Adrenal gland (tissue), 12 donors: ENCODE measurements around the gene SDK1. TPM values are rescaled to one million over a fixed set of nuclear protein-coding genes. Genes with fewer than 3 reads are reported as not detected.

ENCODE experiments used
- DNase-seq, 7 donors: peaks; one replicate each; pipeline ENCODE4 v3.0.0-alpha.2; 2019 to 2020
- H3K27ac ChIP-seq, 5 donors: fragments of 200-600 bp; sonication (generic) in 4 of 5; 1 replicate in 3 of 5; 2 replicates in 2 of 5; pipeline versions ENCODE4 v1.5.1 to v1.8.0; 2016 to 2020; ENCODE audit warnings: mild to moderate bottlenecking in 1 of 5
- H3K27me3 ChIP-seq: fragments of 200-600 bp; 2 replicates; pipeline ENCODE4 v1.8.0; 2021
- H3K36me3 ChIP-seq, 2 donors: fragments of 200-600 bp; replicated peaks in 1 of 2; 1 replicate in 1 of 2; 2 replicates in 1 of 2; pipeline versions ENCODE4 v1.5.1 to v1.8.0; 2018 to 2022
- H3K4me1 ChIP-seq, 2 donors: fragments of 200-600 bp; replicated peaks in 1 of 2; 1 replicate in 1 of 2; 2 replicates in 1 of 2; pipeline versions ENCODE4 v1.5.1 to v1.8.0; 2018 to 2021
- H3K4me3 ChIP-seq, 4 donors: fragments of 200-600 bp; sonication (generic) in 3 of 4; one replicate each; pipeline ENCODE4 v1.5.1; 2016 to 2018
- H3K9me3 ChIP-seq, 3 donors: fragments of 200-600 bp; sonication (generic) in 1 of 3; replicated peaks in 1 of 3; 1 replicate in 2 of 3; 2 replicates in 1 of 3; pipeline versions ENCODE4 v1.5.1 to v1.8.0; 2016 to 2021
- CTCF ChIP-seq, 6 experiments: fragments of 450-650 bp in 4 of 6; fragments of 200-600 bp in 2 of 6; sonication (generic) in 1 of 6; IDR thresholded peaks; 1 replicate in 5 of 6; 2 replicates in 1 of 6; pipeline versions ENCODE4 v1.5.1 to v1.8.0; 2016 to 2021; ENCODE audit warnings: antibody characterized with exemption in 6 of 6, mild to moderate bottlenecking in 2 of 6, moderate library complexity in 1 of 6
- POLR2A ChIP-seq, 2 donors: fragments of 450-650 bp; IDR thresholded peaks; one replicate each; pipeline ENCODE4 v1.6.1; 2017; ENCODE audit warnings: antibody characterized with exemption in 2 of 2, mild to moderate bottlenecking in 2 of 2, moderate library complexity in 1 of 2
- WGBS, 4 donors: extraction: QIAGEN DNeasy Blood & Tissue Kit in 2 of 4; methylation state at CpG; one replicate each; pipeline versions ENCODE4 v1.1.5 to v1.1.7; 2013 to 2017; 5-methylcytosine and 5-hydroxymethylcytosine counted together
- intact Hi-C, 2 donors: fragments of 100-400 bp; cut with DNase I; formaldehyde crosslinking; loops; one replicate each; pipeline versions ENCODE4 v1.14.1 to v1.15.0; 2022 to 2023
- polyA plus RNA-seq, 3 donors: library from polyadenylated mRNA; stranded (reverse); fragments of 200-250 nt in 2 of 3; fragments of 350-450 nt in 1 of 3; fragmentation: Illumina TruSeq in 1 of 3; extraction: RNeasy Lipid Tissue Mini Kit (QIAGEN cat#74804) in 1 of 3; gene quantifications; one replicate each; pipeline ENCODE4 v1.2.3, GENCODE V29; 2013 to 2014
- total RNA-seq, 9 donors: library from RNA; depleted of rRNA in 4 of 9; stranded (reverse); fragments of >200 nt in 4 of 9; fragments of 120-200 nt in 1 of 9; fragmentation: NEBNext Ultra II Directional in 1 of 9; extraction: Animal tissue kit (Norgen Biotek cat#: 25700) in 1 of 9; gene quantifications; one replicate each; pipeline versions ENCODE4 v1.1.0 to v1.2.4, GENCODE V29; 2013 to 2023
- donor health status: healthy with polysubstance abuse.
- donor health status: Bipolar disorder and iron deficiency.
- donor health status: DM: yes; HTN: yes; CAD: no.
- donor health status: DM: no; HTN: no; CAD: no.
- donor health status: DM: no; HTN: no; CAD: no.
- donor health status: DM: yes; HTN: yes; CAD: no.

Gene SDK1
- total and polyA plus RNA-seq, 12 donors, result 0.50 to 3.6 (median 1.5) TPM

DNA sequence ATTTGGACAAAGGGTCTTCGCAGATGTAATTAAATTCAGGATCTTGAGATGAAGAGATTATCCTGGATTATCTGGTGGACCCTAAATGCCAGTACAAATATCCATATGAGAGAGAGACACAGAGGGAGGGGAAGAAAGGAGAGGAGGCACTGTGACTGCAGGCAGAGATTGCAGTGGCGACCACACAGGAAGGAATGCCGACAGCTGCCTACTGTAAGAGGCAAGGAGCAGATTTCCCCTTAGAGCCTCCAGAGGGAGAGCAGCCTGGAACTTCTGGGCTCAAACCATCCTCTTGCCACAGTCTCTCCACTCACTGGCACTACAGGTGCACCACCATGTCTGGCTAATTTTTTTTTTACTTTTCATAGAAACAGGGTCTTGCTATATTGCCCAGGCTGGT, 152.3 kb downstream of the SDK1 start:
- Histone ChIP-seq H3K27me3 (no peaks in the 10 kb centered on the region), H3K4me3 (no peak overlapping the region), H3K27ac (no peak overlapping the region), H3K36me3 (no peaks in the 10 kb centered on the region), H3K9me3 (no peaks in the 10 kb centered on the region), H3K4me1 (no peaks in the 10 kb centered on the region)
- intact Hi-C loops, result no loop called here
- TF ChIP-seq CTCF (IDR thresholded peaks at IDR 0.05) (no peak), POLR2A (IDR thresholded peaks at IDR 0.05) (no peak)
- no peak for DNase-seq
- 76 to 80% (median 78%) methylated on average over 3 of the region's 3 CpGs for WGBS, 4 donors

DNA sequence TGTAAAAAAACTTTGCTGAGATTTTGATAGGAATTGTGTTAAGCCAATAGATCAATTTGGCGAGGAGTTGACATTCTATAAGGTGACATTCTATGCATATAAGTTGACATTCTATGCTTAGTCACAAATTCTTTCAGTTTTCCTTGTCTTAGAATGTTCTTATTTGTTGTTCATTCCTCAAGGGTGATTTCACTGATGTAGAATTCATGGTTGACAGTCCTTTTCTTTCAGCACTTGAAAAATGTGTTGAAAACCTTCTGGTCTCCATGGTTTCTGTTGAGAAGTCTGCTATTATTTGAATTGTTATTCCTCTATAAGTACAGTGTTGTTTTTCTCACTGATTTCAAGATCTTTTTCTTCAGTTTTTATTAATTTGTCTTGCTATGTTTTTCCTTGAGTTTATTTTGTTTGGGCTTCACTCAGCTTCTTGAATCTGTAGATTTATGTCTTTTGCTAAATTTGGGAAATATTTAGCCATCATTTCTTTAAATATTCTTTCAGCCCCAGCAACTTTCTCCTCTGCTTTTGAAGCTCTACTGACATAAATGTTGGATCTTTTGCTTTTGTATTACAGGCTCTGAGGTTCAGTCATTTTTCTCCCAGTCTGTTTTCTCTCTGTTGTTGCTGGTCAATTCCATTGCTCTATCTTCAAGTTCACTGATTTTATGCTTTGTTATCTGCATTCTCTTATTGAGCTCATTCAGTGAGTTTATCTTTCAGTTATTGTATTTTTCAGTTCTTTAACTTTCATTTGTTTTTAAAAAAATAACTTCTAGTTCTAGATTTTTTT, 154.9 kb downstream of the SDK1 start:
- Histone ChIP-seq H3K4me1 (no peaks in the 10 kb centered on the region), H3K9me3 (no peaks in the 10 kb centered on the region), H3K36me3 (no peaks in the 10 kb centered on the region), H3K27ac (no peak overlapping the region), H3K4me3 (no peak overlapping the region), H3K27me3 (no peaks in the 10 kb centered on the region)
- no peak for DNase-seq
- TF ChIP-seq CTCF (IDR thresholded peaks at IDR 0.05), result no peak
- no peak for TF ChIP-seq POLR2A (IDR thresholded peaks at IDR 0.05)
- WGBS, 4 donors, result 59 to 81% (median 77%) methylated on average over 1 of the region's 1 CpG
- intact Hi-C loops, result no loop called here

- TF ChIP-seq CTCF (IDR thresholded peaks at IDR 0.05), result no peak
- TF ChIP-seq POLR2A (IDR thresholded peaks at IDR 0.05), result no peak
- Histone ChIP-seq H3K9me3 (no peaks in the 10 kb centered on the region), H3K36me3 (no peaks in the 10 kb centered on the region), H3K27ac (no peak overlapping the region), H3K27me3 (no peaks in the 10 kb centered on the region), H3K4me1 (no peaks in the 10 kb centered on the region), H3K4me3 (no peak overlapping the region)
- 75 to 83% (median 76%) methylated on average over 2 of the region's 2 CpGs for WGBS, 4 donors
- intact Hi-C loops, result no loop called here
- DNase-seq, result no peak
Observed at GRCh38 chr7:3459111-3459510, 158.1 kb downstream of the SDK1 start.

DNA sequence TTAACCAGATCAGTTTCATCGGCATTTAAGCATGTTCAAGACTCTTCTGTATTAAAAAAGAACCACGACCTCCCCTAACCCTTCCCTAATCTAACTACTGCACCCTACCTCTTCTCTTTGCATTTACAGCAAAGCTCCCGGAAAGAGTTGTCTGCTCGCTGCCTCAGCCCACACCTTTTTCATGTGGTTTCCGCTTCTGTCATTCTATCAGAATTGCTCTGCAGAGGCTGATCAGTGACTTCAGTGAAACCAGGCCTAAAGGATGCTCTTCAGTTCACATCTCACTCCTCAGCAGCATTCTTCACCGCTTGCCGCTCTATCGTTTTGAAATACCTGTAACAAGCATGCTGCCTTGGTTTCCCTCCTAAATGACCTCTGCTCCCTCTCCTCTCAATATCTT, 160.9 kb downstream of the SDK1 start:
- no peak overlapping the region for H3K27ac ChIP-seq
- no peaks in the 10 kb centered on the region for H3K27me3 ChIP-seq
- DNase-seq, result no peak
- no peaks in the 10 kb centered on the region for H3K9me3 ChIP-seq
- H3K4me1 ChIP-seq, result no peaks in the 10 kb centered on the region
- WGBS, 4 donors, result 81 to 96% (median 84%) methylated on average over 7 to 8 of the region's 8 CpGs
- TF ChIP-seq POLR2A (IDR thresholded peaks at IDR 0.05) (no peak), CTCF (IDR thresholded peaks at IDR 0.05) (no peak)
- no peaks in the 10 kb centered on the region for H3K36me3 ChIP-seq
- intact Hi-C loops, result no loop called here
- H3K4me3 ChIP-seq, result no peak overlapping the region
